Upper lobe of left lung (tissue), 6 donors: Measurements from ENCODE around the gene MAP3K13. TPM values are rescaled to one million over a fixed set of nuclear protein-coding genes. Genes with fewer than 3 reads are reported as not detected.
"Not testable (repeated sequence)": the region's sequence is repeated elsewhere in the genome, so short reads cannot be mapped to it uniquely, and the experiment has no call there.

ENCODE experiments used
- ATAC-seq, 2 donors: fragments of 200-7000 bp; cut with Tn5 transposase; one replicate each; pipeline ENCODE4 v1.9.1; 2022; ENCODE audit warnings: mild to moderate bottlenecking in 2 of 2, moderate library complexity in 2 of 2; ENCODE audit not compliant: low FRiP score in 2 of 2
- DNase-seq, 2 donors: peaks; one replicate each; pipeline ENCODE4 v3.0.0-alpha.2; 2019 to 2020
- H3K27ac ChIP-seq, 4 donors: fragments of 200-600 bp; sonication (generic); one replicate each; pipeline ENCODE4 v1.5.1; 2016 to 2019
- H3K27me3 ChIP-seq, 4 donors: fragments of 200-600 bp; sonication (generic); one replicate each; pipeline ENCODE4 v1.5.1; 2017 to 2019
- H3K36me3 ChIP-seq, 4 donors: fragments of 200-600 bp; sonication (generic); one replicate each; pipeline ENCODE4 v1.5.1; 2016 to 2019
- H3K4me1 ChIP-seq, 4 donors: fragments of 200-600 bp; sonication (generic); one replicate each; pipeline ENCODE4 v1.5.1; 2018 to 2019
- H3K4me3 ChIP-seq, 4 donors: fragments of 200-600 bp; sonication (generic); one replicate each; pipeline ENCODE4 v1.5.1; 2017 to 2019; ENCODE audit warnings: mild to moderate bottlenecking in 2 of 4, moderate library complexity in 1 of 4
- H3K9me3 ChIP-seq, 4 donors: fragments of 200-600 bp; sonication (generic); one replicate each; pipeline ENCODE4 v1.5.1; 2018 to 2019
- CTCF ChIP-seq, 6 experiments: fragments of 450-650 bp in 4 of 6; fragments of 200-600 bp in 2 of 6; sonication (generic) in 2 of 6; IDR thresholded peaks; one replicate each; pipeline ENCODE4 v1.5.1; 2016 to 2019; ENCODE audit warnings: antibody characterized with exemption in 6 of 6
- EP300 ChIP-seq, 4 donors: sonication (generic); formaldehyde crosslinking; IDR thresholded peaks; one replicate each; pipeline ENCODE4 v1.5.1; 2017; ENCODE audit warnings: antibody characterized with exemption in 4 of 4, control low read depth in 2 of 4
- POLR2A ChIP-seq, 4 donors: fragments of 450-650 bp; IDR thresholded peaks; one replicate each; pipeline ENCODE4 v1.5.1; 2016 to 2017; ENCODE audit warnings: antibody characterized with exemption in 4 of 4, mild to moderate bottlenecking in 2 of 4
- POLR2AphosphoS5 ChIP-seq, 2 donors: sonication (generic); formaldehyde crosslinking; IDR thresholded peaks; one replicate each; pipeline ENCODE4 v1.5.1; 2017; ENCODE audit warnings: antibody characterized with exemption in 2 of 2
- WGBS, 2 donors: methylation state at CpG; one replicate each; pipeline ENCODE4 v1.1.5; 2017 to 2018; 5-methylcytosine and 5-hydroxymethylcytosine counted together
- total RNA-seq, 6 donors: library from RNA; depleted of rRNA in 4 of 6; stranded (reverse); fragments of >200 nt in 4 of 6; gene quantifications; one replicate each; pipeline versions ENCODE4 v1.1.0 to v1.2.1, GENCODE V29; 2016 to 2021
- donor health status: DM: no; HTN: no; CAD: no; lungs with moderate emphysema.
- donor health status: DM: no; HTN: yes; CAD: no; lungs with severe emphysema.

MAP3K13 gene
- total RNA-seq, 6 donors from 2014 or later: 25.3 to 41.4 (median 31.2) TPM

- H3K4me3 ChIP-seq: no peak overlapping the region
- WGBS, 2 donors: 77 to 79% methylated on average over 2 of the region's 2 CpGs
- no peak overlapping the region for H3K27ac ChIP-seq
- TF ChIP-seq POLR2AphosphoS5 (IDR thresholded peaks at IDR 0.05): no peak
- no peak for TF ChIP-seq POLR2A (IDR thresholded peaks at IDR 0.05)
- TF ChIP-seq EP300 (IDR thresholded peaks at IDR 0.05): no peak
- TF ChIP-seq CTCF (IDR thresholded peaks at IDR 0.05): no peak
- H3K36me3 ChIP-seq: peaks cover 0 to 9% (median 0%) of the 10 kb centered on the region in 4 donors
- no peak for DNase-seq
- H3K9me3 ChIP-seq: no peaks in the 10 kb centered on the region
- no peak for ATAC-seq
- H3K4me1 ChIP-seq: no peaks in the 10 kb centered on the region
- no peaks in the 10 kb centered on the region for H3K27me3 ChIP-seq
Observed at GRCh38 chr3:185457376-185457775, 94.4 kb downstream of the MAP3K13 start.

- no peak overlapping the region for H3K27ac ChIP-seq
- no peak for DNase-seq
- WGBS, 2 donors: 82 to 88% methylated on average over 5 of the region's 5 CpGs
- no peak for TF ChIP-seq POLR2A (IDR thresholded peaks at IDR 0.05)
- TF ChIP-seq EP300 (IDR thresholded peaks at IDR 0.05): no peak
- TF ChIP-seq POLR2AphosphoS5 (IDR thresholded peaks at IDR 0.05): no peak
- no peak for TF ChIP-seq CTCF (IDR thresholded peaks at IDR 0.05)
- no peaks in the 10 kb centered on the region for H3K4me1 ChIP-seq
- peaks cover 0 to 18% (median 7%) of the 10 kb centered on the region in 4 donors for H3K36me3 ChIP-seq
- H3K4me3 ChIP-seq: no peak overlapping the region
- H3K9me3 ChIP-seq: no peaks in the 10 kb centered on the region
- no peak for ATAC-seq
- H3K27me3 ChIP-seq: no peaks in the 10 kb centered on the region
Observed at GRCh38 chr3:185460309-185460708, 97.4 kb downstream of the MAP3K13 start.

- H3K4me3 ChIP-seq: no peak overlapping the region
- H3K36me3 ChIP-seq: peaks cover 0 to 22% (median 11%) of the 10 kb centered on the region in 4 donors
- TF ChIP-seq CTCF (IDR thresholded peaks at IDR 0.05) (peak in 2 of 6 experiments; percentile 11 to 37), POLR2AphosphoS5 (IDR thresholded peaks at IDR 0.05) (no peak)
- H3K4me1 ChIP-seq: no peaks in the 10 kb centered on the region
- no peaks in the 10 kb centered on the region for H3K9me3 ChIP-seq
- H3K27me3 ChIP-seq: no peaks in the 10 kb centered on the region
- no peak overlapping the region for H3K27ac ChIP-seq
- no peak for DNase-seq
- ATAC-seq: no peak
- 83 to 84% methylated on average over 6 of the region's 6 CpGs for WGBS, 2 donors
Observed at GRCh38 chr3:185460719-185461350, 97.9 kb downstream of the MAP3K13 start.

GRCh38 chr3:185465471-185465870, 102.5 kb downstream of the MAP3K13 start:
- Histone ChIP-seq H3K4me1 (no peaks in the 10 kb centered on the region), H3K27ac (no peak overlapping the region), H3K36me3 (peaks cover 5 to 54% (median 26%) of the 10 kb centered on the region in 4 donors), H3K27me3 (no peaks in the 10 kb centered on the region), H3K4me3 (no peak overlapping the region), H3K9me3 (no peaks in the 10 kb centered on the region)
- WGBS, 2 donors: 95 to 98% methylated on average over 9 of the region's 9 CpGs
- ATAC-seq (no peak), DNase-seq (no peak)
- no peak for TF ChIP-seq POLR2A (IDR thresholded peaks at IDR 0.05)
- TF ChIP-seq EP300 (IDR thresholded peaks at IDR 0.05): no peak
- TF ChIP-seq CTCF (IDR thresholded peaks at IDR 0.05): no peak
- TF ChIP-seq POLR2AphosphoS5 (IDR thresholded peaks at IDR 0.05): no peak

- not testable (repeated sequence) for H3K27ac ChIP-seq, H3K4me3 ChIP-seq, H3K27me3 ChIP-seq, ATAC-seq, H3K4me1 ChIP-seq, H3K9me3 ChIP-seq, DNase-seq
- peaks cover 5 to 54% (median 26%) of the 10 kb centered on the region in 4 donors for H3K36me3 ChIP-seq
- WGBS, 2 donors: 93 to 96% methylated on average over 5 of the region's 5 CpGs
Observed at GRCh38 chr3:185466123-185466522, 103.2 kb downstream of the MAP3K13 start.
